ENCODE measurements around the gene SLAMF1. TPM values are rescaled to one million over a fixed set of nuclear protein-coding genes. Genes with fewer than 3 reads are reported as not detected.
A peak's percentile ranks its signal among the peaks of the same experiment; 100 is the strongest.

Gene SLAMF1
- total and polyA plus RNA-seq, 4 donors: 0.39 to 27.0 (median 1.5) TPM

DNA sequence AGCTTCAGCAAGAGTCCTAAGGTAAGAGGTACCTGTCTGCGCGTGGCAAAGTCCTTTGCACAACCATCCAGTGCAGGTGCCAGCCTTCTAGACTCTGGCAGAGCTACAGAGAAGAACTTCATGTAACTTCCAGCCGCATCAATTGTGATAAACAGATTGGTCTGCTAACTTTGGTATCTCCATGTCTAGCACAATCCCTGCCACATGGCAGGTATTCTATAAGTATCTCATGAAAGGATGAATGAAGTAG is 35.0 kb upstream of the SLAMF1 start:
- no peak overlapping the region for H3K27ac ChIP-seq (ENCODE audit: low read depth in 1 of 2, low read length in 1 of 2)
- H3K27me3 ChIP-seq (ENCODE audit: control insufficient read depth in 3 of 3, insufficient read depth in 3 of 3, low read length in 2 of 3): peaks cover 0 to 2% (median 0%) of the 10 kb centered on the region in 3 donors
- H3K9ac ChIP-seq (ENCODE audit: insufficient read depth in 1 of 2, low read length in 2 of 2): no peak overlapping the region
- ATAC-seq (ENCODE audit: insufficient read depth, low FRiP score) (no peak), DNase-seq (no peak)
- no peak overlapping the region for H3K4me3 ChIP-seq
- H3K36me3 ChIP-seq (ENCODE audit: control insufficient read depth in 4 of 4, insufficient read depth in 4 of 4, low read length in 4 of 4): peaks cover 0 to 4% (median 0%) of the 10 kb centered on the region in 4 donors
- peaks cover 0 to 3% (median 0%) of the 10 kb centered on the region in 4 donors for H3K9me3 ChIP-seq (ENCODE audit: control insufficient read depth in 4 of 4, insufficient read depth in 3 of 4, low read length in 3 of 4)
- TF ChIP-seq, protein P1, sequence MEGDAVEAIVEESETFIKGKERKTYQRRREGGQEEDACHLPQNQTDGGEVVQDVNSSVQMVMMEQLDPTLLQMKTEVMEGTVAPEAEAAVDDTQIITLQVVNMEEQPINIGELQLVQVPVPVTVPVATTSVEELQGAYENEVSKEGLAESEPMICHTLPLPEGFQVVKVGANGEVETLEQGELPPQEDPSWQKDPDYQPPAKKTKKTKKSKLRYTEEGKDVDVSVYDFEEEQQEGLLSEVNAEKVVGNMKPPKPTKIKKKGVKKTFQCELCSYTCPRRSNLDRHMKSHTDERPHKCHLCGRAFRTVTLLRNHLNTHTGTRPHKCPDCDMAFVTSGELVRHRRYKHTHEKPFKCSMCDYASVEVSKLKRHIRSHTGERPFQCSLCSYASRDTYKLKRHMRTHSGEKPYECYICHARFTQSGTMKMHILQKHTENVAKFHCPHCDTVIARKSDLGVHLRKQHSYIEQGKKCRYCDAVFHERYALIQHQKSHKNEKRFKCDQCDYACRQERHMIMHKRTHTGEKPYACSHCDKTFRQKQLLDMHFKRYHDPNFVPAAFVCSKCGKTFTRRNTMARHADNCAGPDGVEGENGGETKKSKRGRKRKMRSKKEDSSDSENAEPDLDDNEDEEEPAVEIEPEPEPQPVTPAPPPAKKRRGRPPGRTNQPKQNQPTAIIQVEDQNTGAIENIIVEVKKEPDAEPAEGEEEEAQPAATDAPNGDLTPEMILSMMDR (IDR thresholded peaks at IDR 0.05; ENCODE audit: control extremely low read depth, extremely low read depth): no peak
- WGBS, 2 donors: 94% methylated on average over 3 of the region's 3 CpGs
- H3K4me1 ChIP-seq (ENCODE audit: control insufficient read depth in 5 of 5, insufficient read depth in 5 of 5, low read length in 5 of 5): no peaks in the 10 kb centered on the region

DNA sequence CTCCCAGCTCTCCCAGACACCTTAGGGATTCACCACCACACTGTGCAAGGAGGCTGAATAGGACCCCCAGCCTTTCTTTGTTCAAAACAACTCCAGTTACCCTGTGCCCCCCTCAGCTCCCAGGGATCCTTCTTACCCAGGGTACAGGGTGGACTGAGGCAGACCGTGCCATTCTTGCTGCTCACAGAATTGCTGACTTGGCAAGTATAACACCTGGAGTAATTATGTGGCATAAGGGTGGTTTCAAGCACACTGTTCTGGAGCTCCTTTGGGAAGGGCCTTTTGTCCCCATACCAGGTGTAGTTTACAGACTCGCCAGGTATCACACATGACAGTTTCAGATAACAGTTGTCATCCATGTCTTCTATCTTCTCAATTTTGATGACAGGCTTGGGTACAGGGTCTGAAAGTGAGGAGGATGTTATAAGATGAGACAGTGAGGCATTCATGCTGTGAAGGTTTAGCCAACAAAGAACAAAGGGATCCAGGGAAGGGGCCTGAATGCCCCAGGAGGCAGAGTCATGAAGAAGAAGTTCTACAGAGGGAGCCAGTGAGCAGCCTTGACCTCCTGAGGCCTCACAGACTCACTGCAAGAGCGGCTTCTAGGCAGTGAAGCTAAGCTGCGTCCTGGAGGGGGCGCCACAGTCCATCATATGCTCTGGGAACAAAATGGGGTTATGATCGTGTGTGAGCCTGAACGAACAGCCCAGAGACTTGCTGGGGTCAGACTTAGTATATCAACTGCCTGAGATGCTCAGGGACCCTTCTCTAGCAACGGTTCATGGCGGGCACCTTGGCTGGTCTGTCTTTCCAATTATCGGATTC is 34.4 kb upstream of the SLAMF1 start:
- Histone ChIP-seq H3K27me3 (ENCODE audit: control insufficient read depth in 3 of 3, insufficient read depth in 3 of 3, low read length in 2 of 3) (peaks cover 0 to 2% (median 0%) of the 10 kb centered on the region in 3 donors), H3K4me3 (no peak overlapping the region), H3K27ac (ENCODE audit: low read depth in 1 of 2, low read length in 1 of 2) (no peak overlapping the region), H3K9ac (ENCODE audit: insufficient read depth in 1 of 2, low read length in 2 of 2) (no peak overlapping the region), H3K4me1 (ENCODE audit: control insufficient read depth in 5 of 5, insufficient read depth in 5 of 5, low read length in 5 of 5) (no peaks in the 10 kb centered on the region), H3K36me3 (ENCODE audit: control insufficient read depth in 4 of 4, insufficient read depth in 4 of 4, low read length in 4 of 4) (peaks cover 0 to 4% (median 0%) of the 10 kb centered on the region in 4 donors), H3K9me3 (ENCODE audit: control insufficient read depth in 4 of 4, insufficient read depth in 3 of 4, low read length in 3 of 4) (peaks cover 0 to 3% (median 0%) of the 10 kb centered on the region in 4 donors)
- TF ChIP-seq, protein P1 (IDR thresholded peaks at IDR 0.05; ENCODE audit: control extremely low read depth, extremely low read depth): peak; percentile 50
- 55 to 60% methylated on average over 10 of the region's 10 CpGs for WGBS, 2 donors
- DNase-seq: peak; percentile 39 to 63 (median 49)
- no peak for ATAC-seq (ENCODE audit: insufficient read depth, low FRiP score)

DNA sequence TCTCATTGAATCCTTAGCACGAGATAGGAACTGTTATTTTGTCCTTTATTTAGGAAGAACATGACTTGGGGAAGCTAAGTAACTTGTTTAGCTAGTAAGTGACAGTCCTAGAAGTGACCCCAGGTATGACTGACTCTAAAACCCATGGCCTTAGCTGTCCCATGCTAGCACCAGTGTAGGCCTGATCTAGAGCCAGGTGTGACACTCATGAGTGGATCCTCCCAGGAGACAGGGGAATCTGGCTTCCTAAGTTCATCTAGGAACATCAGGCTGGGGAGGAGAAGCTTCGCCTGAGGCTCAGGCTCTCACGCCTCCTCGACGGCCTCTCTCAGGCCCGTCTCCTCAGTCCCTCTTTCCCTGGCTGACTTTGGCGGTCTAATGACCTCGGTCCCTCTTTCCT is 33.6 kb upstream of the SLAMF1 start:
- no peak for ATAC-seq (ENCODE audit: insufficient read depth, low FRiP score)
- no peak for DNase-seq
- Histone ChIP-seq H3K27me3 (ENCODE audit: control insufficient read depth in 3 of 3, insufficient read depth in 3 of 3, low read length in 2 of 3) (peaks cover 0 to 2% (median 0%) of the 10 kb centered on the region in 3 donors), H3K27ac (ENCODE audit: low read depth in 1 of 2, low read length in 1 of 2) (no peak overlapping the region), H3K9ac (ENCODE audit: insufficient read depth in 1 of 2, low read length in 2 of 2) (no peak overlapping the region), H3K9me3 (ENCODE audit: control insufficient read depth in 4 of 4, insufficient read depth in 3 of 4, low read length in 3 of 4) (peaks cover 0 to 3% (median 0%) of the 10 kb centered on the region in 4 donors), H3K36me3 (ENCODE audit: control insufficient read depth in 4 of 4, insufficient read depth in 4 of 4, low read length in 4 of 4) (peaks cover 0 to 4% (median 0%) of the 10 kb centered on the region in 4 donors), H3K4me3 (no peak overlapping the region), H3K4me1 (ENCODE audit: control insufficient read depth in 5 of 5, insufficient read depth in 5 of 5, low read length in 5 of 5) (no peaks in the 10 kb centered on the region)
- WGBS, 2 donors: 95 to 97% methylated on average over 8 of the region's 8 CpGs
- TF ChIP-seq, protein P1 (IDR thresholded peaks at IDR 0.05; ENCODE audit: control extremely low read depth, extremely low read depth): no peak
